HepG2 (cell line): ENCODE results near the gene PLD1. TPM values are rescaled to one million over a fixed set of nuclear protein-coding genes. Genes with fewer than 3 reads are reported as not detected.
A peak's percentile ranks its signal among the peaks of the same experiment; 100 is the strongest.

Experiments used
- ATAC-seq: fragments of 200-7000 bp; cut with Tn5 transposase; 3 replicates; pipeline ENCODE4 v1.9.1; 2020; ENCODE audit warnings: mild to moderate bottlenecking, moderate library complexity
- BruUV-seq: library from RNA; stranded (reverse); fragments of 400-500 nt; replicated peaks from 2 replicates; lab custom pipeline; 2021; lab: Mats Ljungman, UMichigan
- CTCF ChIA-PET: fragments of 300-600 bp; formaldehyde crosslinking; extraction: SDS; loops from one replicate; lab custom pipeline; 2021; ENCODE audit warnings: low total read pairs, inconsistent platforms, low intra/inter-chr PET ratio; lab: Yijun Ruan, JAX
- POLR2A ChIA-PET: fragments of 350-600 bp; sonication (Branson Sonifier 250); formaldehyde crosslinking; loops from one replicate; lab custom pipeline; 2020; ENCODE audit warnings: antibody characterized with exemption, inconsistent platforms; lab: Yijun Ruan, JAX
- DNase-seq: peaks from one replicate; pipeline ENCODE4 v3.0.0-alpha.2; 2015; ENCODE audit warnings: low spot score
- FAIRE-seq: peaks from 3 replicates; lab custom pipeline; 2011; peaks lifted over from hg19 to GRCh38; lab: Jason Lieb, UNC
- H2AFZ ChIP-seq: one replicate; pipeline ENCODE4 v1.6.1; 2011; ENCODE audit warnings: low read length, inconsistent platforms
- H3K27ac ChIP-seq: fragments of 300-600 bp; 3 replicates; pipeline ENCODE4 v1.8.0; 2011; ENCODE audit warnings: mixed run types, mild to moderate bottlenecking, mixed read lengths, low read length, inconsistent platforms; ENCODE audit not compliant: insufficient read depth; ENCODE audit errors: extremely low read length
- H3K27me3 ChIP-seq, 2 experiments: fragments of 200-600 bp in 1 of 2; 2 replicates in 1 of 2; 3 replicates in 1 of 2; pipeline versions ENCODE4 v1.6.0 to v1.8.0; 2011; ENCODE audit warnings: low read length in 2 of 2, mild to moderate bottlenecking in 2 of 2, moderate library complexity in 2 of 2, inconsistent platforms in 1 of 2; ENCODE audit not compliant: insufficient read depth in 2 of 2, control insufficient read depth in 1 of 2
- H3K36me3 ChIP-seq, 2 experiments: fragments of 200-600 bp in 1 of 2; replicated peaks in 1 of 2; 2 replicates in 1 of 2; 3 replicates in 1 of 2; pipeline versions ENCODE4 v1.5.1 to v1.8.0; 2011; ENCODE audit warnings: low read length in 2 of 2, inconsistent platforms in 1 of 2; ENCODE audit not compliant: insufficient read depth in 2 of 2, control insufficient read depth in 1 of 2
- H3K4me1 ChIP-seq: 2 replicates; pipeline ENCODE4 v1.5.1; 2012; ENCODE audit warnings: low read length, inconsistent platforms; ENCODE audit not compliant: insufficient read depth
- H3K4me2 ChIP-seq: 2 replicates; pipeline ENCODE4 v1.6.0; 2011; ENCODE audit warnings: low read depth, low read length, inconsistent platforms
- H3K4me3 ChIP-seq, 3 experiments: fragments of 200-600 bp in 1 of 3; sonication (generic), shearing (Covaris generic) in 1 of 3; replicated peaks in 1 of 3; 2 replicates each; pipeline ENCODE4 v1.5.1; 2011 to 2016; ENCODE audit warnings: low read length in 3 of 3, inconsistent platforms in 2 of 3, low read depth in 2 of 3, mild to moderate bottlenecking in 2 of 3, control low read depth in 1 of 3, mixed read lengths in 1 of 3; ENCODE audit not compliant: insufficient read depth in 1 of 3
- H3K79me2 ChIP-seq: one replicate; pipeline ENCODE4 v1.6.1; 2011; ENCODE audit warnings: low read length, inconsistent platforms; ENCODE audit not compliant: insufficient read depth
- H3K9ac ChIP-seq: 2 replicates; pipeline ENCODE4 v1.6.0; 2011; ENCODE audit warnings: mild to moderate bottlenecking, low read depth, low read length, inconsistent platforms; ENCODE audit not compliant: insufficient read depth
- H3K9me3 ChIP-seq: 2 replicates; pipeline ENCODE4 v1.5.1; 2012; ENCODE audit warnings: mild to moderate bottlenecking, low read length
- H4K20me1 ChIP-seq: 2 replicates; pipeline ENCODE4 v1.6.0; 2011; ENCODE audit warnings: inconsistent platforms, mild to moderate bottlenecking, low read length, moderate library complexity; ENCODE audit not compliant: insufficient read depth
- CENPBD1 ChIP-seq: sonication (generic); formaldehyde crosslinking; IDR thresholded peaks from 2 replicates; pipeline ENCODE4 v1.8.0; 2022; ENCODE audit warnings: missing genetic modification reagents, low read depth, mild to moderate bottlenecking, borderline replicate concordance
- GATAD2A ChIP-seq: IDR thresholded peaks from 2 replicates; pipeline ENCODE4 v1.6.1; 2016
- KLF13 ChIP-seq: sonication (generic); formaldehyde crosslinking; IDR thresholded peaks from 2 replicates; pipeline ENCODE4 v1.4.0; 2020; ENCODE audit warnings: mild to moderate bottlenecking, missing genetic modification reagents
- KLF15 ChIP-seq: sonication (generic); formaldehyde crosslinking; IDR thresholded peaks from 2 replicates; pipeline ENCODE4 v1.8.1; 2023; ENCODE audit warnings: borderline replicate concordance, mild to moderate bottlenecking, inconsistent platforms, missing genetic modification reagents, mixed read lengths
- MBNL3 ChIP-seq: fragments of 250-450 bp; sonication (Bioruptor Pico); conservative IDR thresholded peaks from 2 replicates; pipeline ENCODE4 v1.8.0; 2022; ENCODE audit warnings: mild to moderate bottlenecking, inconsistent platforms
- NFYB ChIP-seq: sonication (generic); formaldehyde crosslinking; IDR thresholded peaks from 2 replicates; pipeline ENCODE4 v1.4.0; 2020; ENCODE audit warnings: missing genetic modification reagents
- SOX13 ChIP-seq, 3 experiments: fragments of 450-650 bp in 1 of 3; sonication (generic) in 1 of 3; formaldehyde crosslinking in 1 of 3; IDR thresholded peaks in 2 of 3; conservative IDR thresholded peaks in 1 of 3; 2 replicates each; pipeline versions ENCODE4 v1.5.0 to v1.6.1; 2016 to 2020; ENCODE audit warnings: antibody characterized with exemption in 1 of 3, mild to moderate bottlenecking in 1 of 3, missing compliant biosample characterization in 1 of 3, missing genetic modification reagents in 1 of 3, moderate library complexity in 1 of 3
- ZBTB7B ChIP-seq: sonication (generic); formaldehyde crosslinking; IDR thresholded peaks from 2 replicates; pipeline ENCODE4 v1.4.0; 2020; ENCODE audit warnings: missing genetic modification reagents
- ZEB1 ChIP-seq: IDR thresholded peaks from 2 replicates; pipeline ENCODE4 v1.6.1; 2012; ENCODE audit warnings: mild to moderate bottlenecking, low read depth, inconsistent platforms; ENCODE audit not compliant: insufficient replicate concordance
- ZNF10 ChIP-seq: sonication (generic); formaldehyde crosslinking; IDR thresholded peaks from 2 replicates; pipeline ENCODE4 v1.4.0; 2020; ENCODE audit warnings: mild to moderate bottlenecking, low read depth, missing genetic modification reagents, borderline replicate concordance
- ZNF282 ChIP-seq: fragments of 450-650 bp; IDR thresholded peaks from 2 replicates; pipeline ENCODE4 v1.6.1; 2018; ENCODE audit not compliant: partially characterized antibody
- ZNF30 ChIP-seq: sonication (generic); formaldehyde crosslinking; IDR thresholded peaks from 2 replicates; pipeline ENCODE4 v1.5.0; 2020; ENCODE audit warnings: mild to moderate bottlenecking, missing genetic modification reagents
- ZNF660 ChIP-seq: sonication (generic); formaldehyde crosslinking; IDR thresholded peaks from 2 replicates; pipeline ENCODE4 v1.5.1; 2020; ENCODE audit warnings: mild to moderate bottlenecking, low read depth, missing genetic modification reagents, borderline replicate concordance
- ZSCAN22 ChIP-seq: sonication (generic); formaldehyde crosslinking; IDR thresholded peaks from 2 replicates; pipeline ENCODE4 v1.4.0; 2020; ENCODE audit warnings: mild to moderate bottlenecking, missing genetic modification reagents
- WGBS: methylation state at CpG from one replicate; pipeline ENCODE4 v1.1.6; 2017; ENCODE audit warnings: low lambda C conversion rate; 5-methylcytosine and 5-hydroxymethylcytosine counted together
- in situ Hi-C: cut with HindIII; loops from 2 replicates; pipeline ENCODE4 v1.10.0; 2017; ENCODE audit warnings: low pct_unique_long_range_greater_than_20kb; ENCODE audit not compliant: extremely low pct_ligation_motif_present
- intact Hi-C: fragments of 100-400 bp; cut with micrococcal nuclease; formaldehyde crosslinking; loops from one replicate; pipeline ENCODE4 v1.10.0; 2022; ENCODE audit not compliant: unreplicated experiment
- polyA plus RNA-seq, 8 experiments: library from polyadenylated mRNA; depleted of rRNA in 3 of 8; stranded (reverse) in 7 of 8; unstranded in 1 of 8; fragments of >200 nt; fragmentation: Illumina TruSeq in 4 of 8; extraction: Trizol in 4 of 8; gene quantifications; 2 replicates each; pipeline versions ENCODE4 v1.2.1 to v1.2.3, GENCODE V29; 2011 to 2016; ENCODE audit warnings: low read depth in 4 of 8, missing spikeins in 1 of 8, mixed read lengths in 1 of 8; ENCODE audit not compliant: insufficient read depth in 1 of 8
- total RNA-seq, 5 experiments: library from RNA; depleted of rRNA; stranded (reverse); fragments of >200 nt; fragmentation: Illumina TruSeq; extraction: Trizol; gene quantifications; 2 replicates each; pipeline ENCODE4 v1.2.3, GENCODE V29; 2016; ENCODE audit warnings: low read depth in 1 of 5
- TF ChIP-seq, protein P1 (sequence below): IDR thresholded peaks from 2 replicates; pipeline ENCODE4 v1.6.1; 2016; ENCODE audit warnings: missing compliant biosample characterization, missing genetic modification reagents, borderline replicate concordance
- TF ChIP-seq, protein P2 (sequence below): sonication (generic); formaldehyde crosslinking; IDR thresholded peaks from 2 replicates; pipeline ENCODE4 v1.4.0; 2020; ENCODE audit warnings: mild to moderate bottlenecking, missing genetic modification reagents

PLD1 gene
- total and polyA plus RNA-seq, 2 of the 13 experiments (the other 11 are each of a cell fraction or from before 2014, with no cell fraction given), result 27.1 to 59.4 TPM

GRCh38 chr3:171835116-171835515 is 24.8 kb upstream of the PLD1 start (continued):
- TF ChIP-seq ZEB1 (no peak), CENPBD1 (no peak), ZNF10 (CRISPR knock-in tag) (no peak), KLF13 (no peak), NFYB (no peak), ZNF30 (CRISPR knock-in tag) (no peak), MBNL3 (CRISPR knock-in tag) (no peak), ZNF282 (no peak), KLF15 (CRISPR knock-in tag) (no peak)
- TF ChIP-seq, protein P1, sequence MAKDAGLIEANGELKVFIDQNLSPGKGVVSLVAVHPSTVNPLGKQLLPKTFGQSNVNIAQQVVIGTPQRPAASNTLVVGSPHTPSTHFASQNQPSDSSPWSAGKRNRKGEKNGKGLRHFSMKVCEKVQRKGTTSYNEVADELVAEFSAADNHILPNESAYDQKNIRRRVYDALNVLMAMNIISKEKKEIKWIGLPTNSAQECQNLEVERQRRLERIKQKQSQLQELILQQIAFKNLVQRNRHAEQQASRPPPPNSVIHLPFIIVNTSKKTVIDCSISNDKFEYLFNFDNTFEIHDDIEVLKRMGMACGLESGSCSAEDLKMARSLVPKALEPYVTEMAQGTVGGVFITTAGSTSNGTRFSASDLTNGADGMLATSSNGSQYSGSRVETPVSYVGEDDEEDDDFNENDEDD (CRISPR knock-in tag), result no peak
- TF ChIP-seq, protein P2, sequence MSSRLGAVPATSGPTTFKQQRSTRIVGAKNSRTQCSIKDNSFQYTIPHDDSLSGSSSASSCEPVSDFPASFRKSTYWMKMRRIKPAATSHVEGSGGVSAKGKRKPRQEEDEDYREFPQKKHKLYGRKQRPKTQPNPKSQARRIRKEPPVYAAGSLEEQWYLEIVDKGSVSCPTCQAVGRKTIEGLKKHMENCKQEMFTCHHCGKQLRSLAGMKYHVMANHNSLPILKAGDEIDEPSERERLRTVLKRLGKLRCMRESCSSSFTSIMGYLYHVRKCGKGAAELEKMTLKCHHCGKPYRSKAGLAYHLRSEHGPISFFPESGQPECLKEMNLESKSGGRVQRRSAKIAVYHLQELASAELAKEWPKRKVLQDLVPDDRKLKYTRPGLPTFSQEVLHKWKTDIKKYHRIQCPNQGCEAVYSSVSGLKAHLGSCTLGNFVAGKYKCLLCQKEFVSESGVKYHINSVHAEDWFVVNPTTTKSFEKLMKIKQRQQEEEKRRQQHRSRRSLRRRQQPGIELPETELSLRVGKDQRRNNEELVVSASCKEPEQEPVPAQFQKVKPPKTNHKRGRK (CRISPR knock-in tag), result no peak

DNA sequence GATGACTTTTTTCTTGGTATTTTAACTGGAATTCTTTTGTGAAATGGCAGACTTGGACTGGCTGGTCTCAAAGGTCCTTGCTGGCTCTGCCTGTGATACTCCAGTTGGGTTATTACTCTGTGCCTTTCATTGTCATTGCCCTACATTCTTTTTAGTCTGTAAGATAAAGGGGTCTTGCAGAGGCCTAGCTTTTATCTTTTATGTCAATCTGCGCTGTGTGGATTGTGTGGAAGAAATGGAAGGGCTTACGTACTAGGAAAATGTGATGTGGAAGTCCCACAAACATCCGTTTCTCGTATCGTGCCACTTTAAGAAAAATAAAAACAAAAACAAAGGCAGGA is 24.1 kb upstream of the PLD1 start:
- Histone ChIP-seq H3K9ac (no peak overlapping the region), H3K36me3 (no peaks in the 10 kb centered on the region), H3K9me3 (no peaks in the 10 kb centered on the region), H3K4me2 (no peak overlapping the region), H2AFZ (no peak overlapping the region), H4K20me1 (no peaks in the 10 kb centered on the region), H3K4me3 (no peak overlapping the region), H3K27ac (peak overlapping the region; percentile 48), H3K79me2 (no peaks in the 10 kb centered on the region), H3K4me1 (peaks cover 83% of the 10 kb centered on the region), H3K27me3 (no peaks in the 10 kb centered on the region)
- ATAC-seq (peak; percentile 5; the same call in 1 of the 3 replicates), FAIRE-seq (no peak), DNase-seq (peak; percentile 50)
- POLR2A ChIA-PET, result interaction anchor here (0.9 to 1.5 kb wide), 4 partner anchors 8 to 49 kb away, joined by 3 to 6 read pairs (median 4); partner anchors contain the start of genes PLD1 and TMEM212
- intact Hi-C loops (loop anchor here (1.0 to 10.0 kb wide), 4 partner anchors 62 to 650 kb away; no protein-coding TSS in a partner anchor), in situ Hi-C loops (no loop called here)
- BruUV-seq, result no TSS peak
- WGBS, result 76% methylated on average over 5 of the region's 5 CpGs
- CTCF ChIA-PET, result no interaction called here
- TF ChIP-seq GATAD2A (CRISPR knock-in tag), result 0 out of 2 replicates have a peak, but pooled peaks have one; percentile 3
- TF ChIP-seq ZNF660 (CRISPR knock-in tag), result no peak
- TF ChIP-seq SOX13 (IDR thresholded peaks at IDR 0.05), result no peak
- TF ChIP-seq SOX13 (CRISPR knock-in tag; conservative IDR thresholded peaks at IDR 0.05 in 1 of 2, IDR thresholded peaks at IDR 0.05 in 1 of 2), result peak in 1 of 2 experiments; percentile 74; a peak in 2 of 4 replicates
- TF ChIP-seq ZSCAN22, result no peak
- no peak for TF ChIP-seq ZBTB7B (CRISPR knock-in tag)
